HTR-8/SVneo (cell line): ENCODE results near the gene RECQL.
"Not testable (repeated sequence)": the region's sequence is repeated elsewhere in the genome, so short reads cannot be mapped to it uniquely, and the experiment has no call there.

Source experiments
- DNase-seq: peaks from one replicate; pipeline ENCODE4 v3.0.0; 2011; ENCODE audit warnings: low spot score, mixed read lengths; ENCODE audit not compliant: insufficient read length
- FAIRE-seq: peaks from 2 replicates; lab custom pipeline; 2011; peaks lifted over from hg19 to GRCh38; lab: Jason Lieb, UNC

Gene RECQL

GRCh38 chr12:21507849-21508248 is 6.4 kb upstream of the RECQL start:
- FAIRE-seq: no peak
- no peak for DNase-seq

DNA sequence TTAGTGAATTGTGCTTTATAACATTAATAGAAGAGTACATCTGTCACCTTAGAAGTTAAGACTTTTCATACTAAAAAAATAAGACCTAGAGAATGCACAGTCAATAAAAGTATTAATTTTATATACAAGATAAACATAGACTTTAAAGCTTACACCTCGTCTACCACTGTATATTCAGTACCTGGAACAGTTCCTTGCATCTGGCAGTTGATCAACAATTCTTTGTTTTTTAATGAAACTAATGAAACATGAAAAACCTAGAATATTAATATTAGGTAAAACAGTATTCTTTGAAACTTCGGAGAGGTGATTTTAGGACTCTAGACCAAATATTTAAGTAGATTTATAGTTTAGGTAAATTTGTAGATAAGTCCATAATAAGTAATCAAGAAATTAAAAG is 4.5 kb upstream of the RECQL start:
- DNase-seq (no peak), FAIRE-seq (no peak)

DNA sequence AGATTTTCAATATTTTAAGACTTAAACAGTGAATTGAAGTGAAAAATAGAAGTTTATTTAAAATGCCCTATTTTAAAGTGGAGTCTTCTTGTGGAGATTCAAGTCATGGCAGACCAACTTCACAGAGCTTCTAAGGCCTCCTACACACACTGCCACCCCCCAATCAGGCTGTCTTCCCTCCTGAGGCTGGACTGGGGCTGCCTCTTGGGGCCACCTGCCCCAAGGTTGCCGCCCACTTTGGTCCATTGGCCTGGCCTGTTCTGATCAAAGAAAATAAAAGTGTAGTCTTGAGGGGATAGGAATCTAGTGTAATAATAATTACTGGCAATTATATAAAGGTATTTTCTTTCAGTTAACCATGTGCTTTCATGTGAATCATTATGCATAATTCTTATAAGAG is 1.4 kb upstream of the RECQL start:
- no peak for FAIRE-seq
- DNase-seq: no peak

DNA sequence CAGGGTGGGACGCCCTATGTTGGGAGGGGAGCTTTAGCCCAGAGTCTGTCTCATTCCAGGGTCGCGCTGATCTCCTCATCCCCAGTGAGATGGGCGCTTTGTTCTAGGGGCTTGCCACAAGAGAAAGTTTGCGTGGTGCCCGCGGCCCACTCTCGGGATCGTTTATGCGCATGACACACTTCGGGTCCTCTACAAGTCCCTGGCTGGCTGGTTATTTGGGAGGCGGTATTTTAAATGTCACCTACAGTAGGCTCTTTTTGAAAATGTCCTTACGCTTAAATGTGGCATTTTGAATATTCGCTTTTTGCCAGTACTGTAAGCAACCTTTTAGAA is 695 bp upstream of the RECQL start:
- FAIRE-seq (no peak), DNase-seq (peak; percentile 12)

GRCh38 chr12:21500786-21501257 is 613 bp downstream of the RECQL start:
- DNase-seq: no peak
- FAIRE-seq: no peak

DNA sequence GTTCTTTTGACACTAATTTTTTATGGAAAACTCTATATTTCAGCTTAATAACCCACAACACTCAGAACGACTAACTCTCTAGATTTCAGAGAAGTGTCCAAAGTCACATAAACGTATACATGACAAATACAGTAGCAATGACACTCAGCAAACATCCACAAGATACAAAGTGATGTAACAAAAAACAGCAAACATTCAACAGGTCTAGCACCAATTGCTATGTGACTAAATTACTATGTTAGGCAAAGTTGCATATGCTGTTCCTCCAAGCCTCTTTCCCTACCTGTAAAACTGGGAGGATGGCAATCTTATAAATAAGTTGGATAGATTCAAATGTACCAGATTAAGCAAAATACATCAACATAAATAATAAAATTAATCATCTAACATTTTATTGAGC is 1.7 kb downstream of the RECQL start:
- DNase-seq (no peak), FAIRE-seq (no peak)

DNA sequence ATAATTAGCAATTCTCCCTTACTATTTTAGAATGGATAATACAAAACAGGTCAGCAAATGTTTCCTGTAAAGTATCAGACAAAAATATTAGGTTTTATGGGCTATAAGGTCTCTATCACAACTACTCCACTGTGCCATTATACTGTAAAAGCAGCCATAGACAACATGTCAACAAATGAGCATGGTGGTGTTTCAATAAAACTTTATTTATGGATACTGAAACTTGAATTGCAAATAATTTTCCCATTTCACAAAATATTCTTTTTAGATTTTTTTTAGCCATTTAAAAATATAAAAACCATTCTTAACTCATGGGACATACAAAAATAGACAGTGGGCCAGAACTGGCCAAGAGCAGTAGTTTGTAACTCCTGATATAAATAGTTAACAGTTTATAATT is 15.4 kb downstream of the RECQL start:
- FAIRE-seq (no peak), DNase-seq (no peak)

- DNase-seq (no peak), FAIRE-seq (no peak)
Measured at GRCh38 chr12:21483531-21483930, 17.9 kb downstream of the RECQL start.

DNA sequence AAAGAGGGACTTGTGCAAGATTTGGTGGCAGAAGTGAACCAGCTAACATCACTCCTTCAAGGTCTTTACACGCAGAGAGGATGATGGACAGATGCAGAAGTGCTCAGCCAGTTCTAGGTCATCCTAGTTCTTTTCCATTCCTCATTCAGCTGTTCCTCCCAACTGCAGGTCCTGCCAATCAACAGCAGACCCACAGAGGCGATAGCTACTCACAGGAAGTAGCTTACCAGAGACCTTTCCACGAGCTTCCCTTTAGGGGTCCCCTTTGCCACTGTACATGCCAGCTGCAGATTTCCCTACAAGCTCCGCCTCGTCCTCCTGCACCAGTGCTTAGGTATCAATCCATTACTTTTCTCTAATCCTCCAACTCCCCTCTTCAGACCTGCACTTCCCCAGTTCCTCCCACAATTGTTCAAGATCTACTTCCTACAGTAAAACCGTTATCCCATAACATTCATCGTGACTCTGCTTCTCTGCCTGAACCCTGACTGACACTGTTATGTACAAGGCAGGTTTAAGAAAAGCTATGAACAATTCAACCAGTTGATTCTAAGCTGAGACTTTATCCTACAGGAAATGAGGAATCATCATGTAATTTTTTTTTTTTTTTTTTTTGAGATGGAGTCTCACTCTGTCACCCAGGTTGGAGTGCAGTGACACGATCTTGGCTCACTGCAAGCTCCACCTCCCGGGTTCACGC is 22.5 kb downstream of the RECQL start:
- DNase-seq: no peak
- FAIRE-seq: no peak

DNA sequence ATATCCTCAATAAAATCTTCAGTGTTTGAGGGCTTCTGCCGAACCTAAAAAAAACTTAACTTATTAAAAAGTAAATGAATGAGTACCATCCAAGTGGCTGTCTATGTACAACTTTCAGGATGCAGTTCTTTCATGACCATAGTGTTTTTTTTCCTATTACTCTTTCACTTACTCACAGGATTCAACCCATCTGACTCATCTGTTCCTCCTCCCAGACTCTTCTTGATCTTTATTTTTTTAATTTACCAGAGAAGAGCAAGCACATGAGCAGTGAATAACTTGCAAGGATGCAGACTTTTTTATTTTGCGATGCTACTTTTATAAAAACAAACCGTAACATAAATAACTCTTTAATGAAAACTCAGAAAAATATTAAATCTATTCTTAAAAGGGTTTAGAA is 24.5 kb downstream of the RECQL start:
- FAIRE-seq (no peak), DNase-seq (no peak)

DNA sequence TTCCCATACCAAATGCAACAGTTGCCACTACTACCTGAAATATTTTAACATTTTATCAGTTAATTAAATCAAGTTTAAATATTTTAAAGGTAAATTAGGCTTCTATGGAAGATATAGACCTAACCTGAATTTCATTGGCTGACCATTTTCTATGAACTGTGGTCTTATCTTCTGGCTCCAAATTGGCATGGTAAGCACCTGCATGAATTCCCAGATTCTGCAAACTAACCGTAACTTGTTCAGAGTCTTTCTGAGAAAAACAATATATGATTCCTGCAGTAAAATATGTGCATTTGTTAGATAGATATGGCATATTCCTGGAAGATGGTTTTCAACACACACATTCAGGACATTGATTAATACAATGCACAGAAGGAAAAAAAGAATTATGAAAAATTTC is 25.9 kb downstream of the RECQL start:
- no peak for FAIRE-seq

GRCh38 chr12:21472197-21472823 is 29.1 kb downstream of the RECQL start:
- DNase-seq: no peak
- FAIRE-seq: no peak

More for the DNA sequence above, 25.9 kb downstream of the RECQL start:
- DNase-seq: no peak

DNA sequence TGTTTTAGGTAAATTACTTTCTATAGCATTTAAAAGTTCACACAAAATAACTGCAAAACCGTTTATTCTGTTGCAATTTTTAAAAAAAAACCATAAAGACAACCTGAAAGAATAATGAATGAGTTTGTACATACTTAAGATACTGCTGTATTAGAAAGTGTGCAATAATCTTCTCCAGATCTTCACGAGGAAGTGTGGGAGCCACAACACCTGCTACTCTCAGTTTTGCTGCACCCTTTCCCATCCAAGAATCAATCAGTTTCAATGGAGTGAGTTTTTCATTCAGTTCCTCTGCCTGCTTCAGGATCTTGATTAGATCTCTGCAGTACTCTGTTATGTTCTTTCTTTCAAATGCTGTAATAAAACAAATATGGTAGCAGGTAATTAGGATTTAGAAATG is 30.1 kb downstream of the RECQL start:
- FAIRE-seq: no peak
- no peak for DNase-seq

DNA sequence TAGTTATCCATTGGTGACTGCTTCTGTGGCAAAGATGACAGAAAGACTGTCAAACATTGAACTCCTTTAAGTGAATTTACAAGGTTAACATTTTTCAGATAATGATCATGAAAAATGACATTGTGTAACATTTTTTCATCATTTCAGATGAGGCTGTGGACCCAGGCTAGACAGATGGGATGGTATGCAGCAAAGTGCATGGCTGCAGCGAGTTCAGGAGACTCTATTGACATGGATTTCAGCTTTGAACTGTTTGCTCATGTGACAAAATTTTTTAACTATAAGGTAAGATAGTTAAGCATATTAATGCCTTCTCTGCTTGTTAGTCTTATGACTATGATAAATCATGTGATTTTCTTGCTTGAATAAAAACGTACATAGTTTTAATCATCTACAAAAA is 34.1 kb downstream of the RECQL start:
- not testable (repeated sequence) for DNase-seq
- FAIRE-seq: peak; percentile 49

DNA sequence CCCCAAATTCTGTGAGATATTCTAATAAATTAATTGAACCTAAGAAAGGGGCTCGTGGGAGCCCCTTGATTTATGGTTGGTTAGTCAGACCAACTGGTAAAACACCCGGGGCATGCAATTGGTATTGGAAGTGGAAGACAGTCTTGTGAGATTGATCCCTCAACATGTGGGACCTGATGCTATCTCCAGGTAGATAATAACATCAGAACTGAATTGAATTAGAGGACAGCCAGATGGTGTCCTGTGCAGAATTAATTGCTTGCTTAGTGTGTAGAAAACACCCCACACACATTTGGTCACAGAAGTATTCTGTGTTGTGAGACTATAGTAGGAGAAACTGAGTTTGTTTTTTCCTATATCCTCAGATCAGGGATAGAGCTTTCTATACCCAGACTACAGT is 42.0 kb downstream of the RECQL start:
- DNase-seq: no peak

GRCh38 chr12:21456291-21456780 is 45.1 kb downstream of the RECQL start:
- DNase-seq (no peak), FAIRE-seq (no peak)

More for the DNA sequence above, 42.0 kb downstream of the RECQL start:
- FAIRE-seq: no peak

GRCh38 chr12:21453312-21453852 is 48.1 kb downstream of the RECQL start:
- DNase-seq: no peak
- no peak for FAIRE-seq

DNA sequence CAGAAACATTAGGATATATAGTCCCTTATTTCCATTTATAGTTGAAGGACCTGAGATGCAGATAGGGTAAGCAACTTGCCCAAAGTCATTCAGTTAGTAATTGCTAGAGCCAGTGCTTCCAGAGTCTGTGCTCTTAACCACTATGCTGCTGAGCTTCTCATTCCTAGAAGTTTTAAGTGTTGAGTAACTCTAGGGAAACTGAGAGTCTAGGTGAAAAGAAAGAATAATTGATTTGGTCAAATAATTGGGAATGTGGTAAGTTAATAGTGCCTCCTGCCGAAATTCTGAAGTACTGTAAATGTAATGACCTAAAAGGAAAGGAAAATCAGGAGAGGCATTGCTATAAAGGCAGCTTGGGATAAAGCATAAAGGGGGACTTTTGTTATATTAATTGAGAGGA is 49.9 kb downstream of the RECQL start:
- FAIRE-seq (no peak), DNase-seq (no peak)

DNA sequence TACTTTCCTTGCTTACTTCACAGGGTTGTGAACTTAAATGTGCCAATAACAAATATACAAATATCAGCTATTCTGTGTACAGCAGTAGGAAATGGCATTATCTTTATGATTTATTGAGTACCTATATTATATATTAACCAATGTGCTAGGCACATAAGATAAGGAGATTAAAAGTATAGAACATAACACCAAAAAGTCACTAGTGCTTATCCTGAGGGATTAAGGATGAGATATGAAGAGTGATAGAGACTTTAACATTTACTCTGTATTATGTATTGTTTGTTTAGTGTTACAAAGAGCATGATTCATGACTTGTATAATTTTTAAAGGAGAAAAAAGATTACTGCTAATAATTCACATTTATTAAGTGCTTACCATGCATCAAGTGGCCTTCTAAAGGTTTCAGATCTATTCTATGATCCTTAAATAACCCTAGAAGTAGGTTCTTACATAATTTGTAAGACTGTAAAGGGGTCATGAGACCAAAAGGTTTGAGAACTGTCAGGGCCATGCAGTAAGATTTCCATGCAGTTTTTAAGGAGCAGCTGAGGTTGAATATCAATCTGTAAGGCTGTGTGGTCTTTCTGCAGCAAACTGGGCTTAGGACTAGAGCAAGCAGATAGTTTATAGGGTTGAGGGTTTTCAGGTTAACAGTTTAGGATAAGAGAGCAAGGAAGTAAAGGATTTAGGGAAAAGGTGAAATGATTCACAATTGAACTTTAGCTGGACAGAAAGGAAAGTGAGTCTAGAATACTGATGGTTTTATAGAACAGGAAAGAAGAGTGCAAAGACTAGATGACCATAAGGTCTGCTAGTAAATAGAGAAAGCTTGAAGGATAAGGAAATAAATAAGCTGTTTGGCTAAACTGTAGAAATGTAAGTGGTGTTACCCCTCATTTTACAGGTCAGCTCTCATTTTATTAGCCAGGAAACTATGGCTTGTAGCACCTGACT is 57.0 kb downstream of the RECQL start:
- DNase-seq (no peak), FAIRE-seq (no peak)

DNA sequence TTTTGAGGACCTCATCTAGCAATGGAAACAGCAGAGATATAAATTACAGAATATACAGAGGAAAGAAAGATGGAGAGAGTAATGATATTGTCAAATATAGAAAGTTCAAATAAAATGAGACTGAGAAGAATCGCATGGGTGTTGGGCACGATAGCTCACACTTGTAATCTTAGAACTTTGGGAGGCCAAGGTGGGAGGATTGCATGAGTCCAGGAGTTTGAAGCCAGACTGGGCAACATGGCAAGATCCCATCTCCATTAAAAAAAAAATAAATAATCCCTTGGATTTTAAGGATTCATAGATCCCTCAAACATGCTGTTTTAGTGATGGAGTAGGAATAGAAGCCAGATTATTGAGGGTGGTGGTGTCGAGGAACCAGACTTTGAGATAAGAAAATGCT is 62.1 kb downstream of the RECQL start:
- no peak for FAIRE-seq

GRCh38 chr12:21438643-21439042 is 62.8 kb downstream of the RECQL start:
- DNase-seq (no peak), FAIRE-seq (no peak)

More for the DNA sequence above, 62.1 kb downstream of the RECQL start:
- DNase-seq: no peak
